Neural cell (in vitro differentiated cells): ENCODE results near the gene DLX6. TPM values are rescaled to one million over a fixed set of nuclear protein-coding genes. Genes with fewer than 3 reads are reported as not detected.

Source experiments
- H2AFZ ChIP-seq: fragments of 200-600, 300-800 bp; sonication (generic), shearing (Covaris generic); 2 replicates; pipeline ENCODE4 v1.6.0; 2014; ENCODE audit warnings: low read depth, mild to moderate bottlenecking, antibody characterized with exemption, low read length, moderate library complexity
- H3F3A ChIP-seq: fragments of 200-600 bp; shearing (Covaris generic); 2 replicates; pipeline ENCODE4 v1.6.1; 2016; ENCODE audit warnings: mild to moderate bottlenecking, moderate library complexity, mixed read lengths, antibody characterized with exemption, low read length; ENCODE audit not compliant: insufficient read depth, poor library complexity, severe bottlenecking
- H3K27ac ChIP-seq: fragments of 200-600, 300-800 bp; sonication (generic), shearing (Covaris generic); 2 replicates; pipeline ENCODE4 v1.5.1; 2014; ENCODE audit warnings: mild to moderate bottlenecking, low read length, moderate library complexity
- H3K27me3 ChIP-seq: fragments of 300-800, 200-600 bp; sonication (generic), shearing (Covaris generic); 2 replicates; pipeline ENCODE4 v1.6.0; 2014; ENCODE audit warnings: mild to moderate bottlenecking, low read depth, low read length, moderate library complexity; ENCODE audit not compliant: insufficient read depth
- H3K36me3 ChIP-seq: fragments of 300-800, 200-600 bp; sonication (generic), shearing (Covaris generic); 2 replicates; pipeline ENCODE4 v1.5.1; 2014; ENCODE audit warnings: mild to moderate bottlenecking, antibody characterized with exemption, low read length, moderate library complexity; ENCODE audit not compliant: insufficient read depth
- H3K4me2 ChIP-seq: fragments of 300-800, 200-600 bp; sonication (generic), shearing (Covaris generic); 2 replicates; pipeline ENCODE4 v1.6.0; 2014; ENCODE audit warnings: mild to moderate bottlenecking, low read length
- H3K4me3 ChIP-seq: fragments of 300-800, 200-600 bp; sonication (generic), shearing (Covaris generic); 2 replicates; pipeline ENCODE4 v1.5.1; 2014; ENCODE audit warnings: mild to moderate bottlenecking, low read length, moderate library complexity
- H3K79me2 ChIP-seq: fragments of 200-600 bp; shearing (Covaris generic); replicated peaks from 2 replicates; pipeline ENCODE4 v1.6.0; 2014; ENCODE audit warnings: mild to moderate bottlenecking, low read length, moderate library complexity; ENCODE audit not compliant: insufficient read depth
- H3K9ac ChIP-seq: fragments of 300-800, 200-600 bp; sonication (generic), shearing (Covaris generic); 2 replicates; pipeline ENCODE4 v1.6.1; 2016; ENCODE audit warnings: mild to moderate bottlenecking, low read length, mixed read lengths
- H3K9me2 ChIP-seq: fragments of 200-600 bp; shearing (Covaris generic); 2 replicates; pipeline ENCODE4 v1.6.1; 2016; ENCODE audit warnings: mild to moderate bottlenecking, low read length, mixed read lengths; ENCODE audit not compliant: insufficient read depth
- H3K9me3 ChIP-seq: fragments of 200-600, 300-800 bp; sonication (generic), shearing (Covaris generic); 2 replicates; pipeline ENCODE4 v1.6.1; 2016; ENCODE audit warnings: mild to moderate bottlenecking, mixed run types, low read length, moderate library complexity, mixed read lengths
- H4K20me1 ChIP-seq: fragments of 200-600 bp; shearing (Covaris generic); 2 replicates; pipeline ENCODE4 v1.6.1; 2016; ENCODE audit warnings: mild to moderate bottlenecking, mixed run types; ENCODE audit not compliant: insufficient read depth
- CTCF ChIP-seq: fragments of 450-650 bp; IDR thresholded peaks from 2 replicates; pipeline ENCODE4 v1.5.1; 2014; ENCODE audit warnings: antibody characterized with exemption, mild to moderate bottlenecking, moderate library complexity; ENCODE audit not compliant: poor library complexity, severe bottlenecking
- EP300 ChIP-seq: fragments of 450-650 bp; conservative IDR thresholded peaks from 2 replicates; pipeline ENCODE4 v1.6.1; 2014; ENCODE audit warnings: antibody characterized with exemption, mild to moderate bottlenecking, moderate library complexity; ENCODE audit not compliant: poor library complexity, severe bottlenecking
- EZH2 ChIP-seq: fragments of 200-600, 300-800 bp; shearing (Covaris generic), sonication (generic); IDR thresholded peaks from 2 replicates; pipeline ENCODE4 v1.6.1; 2014; ENCODE audit warnings: antibody characterized with exemption, low read length, borderline replicate concordance, mild to moderate bottlenecking; ENCODE audit not compliant: insufficient read depth, poor library complexity, severe bottlenecking
- MXI1 ChIP-seq: fragments of 450-650 bp; conservative IDR thresholded peaks from 2 replicates; pipeline ENCODE4 v1.6.1; 2014; ENCODE audit warnings: antibody characterized with exemption, mild to moderate bottlenecking; ENCODE audit not compliant: poor library complexity, severe bottlenecking
- POLR2AphosphoS5 ChIP-seq: IDR thresholded peaks from 2 replicates; pipeline ENCODE4 v1.6.1; 2012
- RAD21 ChIP-seq: fragments of 450-650 bp; conservative IDR thresholded peaks from 2 replicates; pipeline ENCODE4 v1.6.1; 2014; ENCODE audit warnings: antibody characterized with exemption, mild to moderate bottlenecking, moderate library complexity
- REST ChIP-seq: IDR thresholded peaks from 2 replicates; pipeline ENCODE4 v1.6.1; 2012; ENCODE audit warnings: borderline replicate concordance
- SMC3 ChIP-seq: fragments of 450-650 bp; conservative IDR thresholded peaks from 2 replicates; pipeline ENCODE4 v1.6.1; 2014; ENCODE audit warnings: antibody characterized with exemption, mild to moderate bottlenecking, moderate library complexity; ENCODE audit not compliant: poor library complexity
- TAF1 ChIP-seq: IDR thresholded peaks from 2 replicates; pipeline ENCODE4 v1.6.1; 2012; ENCODE audit warnings: low read depth
- polyA plus RNA-seq: library from polyadenylated mRNA; depleted of rRNA; stranded (reverse); fragments of >200 nt; gene quantifications from 2 replicates; pipeline ENCODE4 v1.2.3, GENCODE V29; 2014

The DLX6 gene
- polyA plus RNA-seq, 1 donor from 2014 or later: 58.8 TPM

- no peaks in the 10 kb centered on the region for H4K20me1 ChIP-seq
- H3K9ac ChIP-seq: no peak overlapping the region
- H3F3A ChIP-seq: peaks cover 3% of the 10 kb centered on the region
- no peak overlapping the region for H3K4me3 ChIP-seq
- H3K36me3 ChIP-seq: peaks cover 4% of the 10 kb centered on the region
- no peaks in the 10 kb centered on the region for H3K9me2 ChIP-seq
- H3K79me2 ChIP-seq: peaks cover 83% of the 10 kb centered on the region
- no peaks in the 10 kb centered on the region for H3K9me3 ChIP-seq
- H3K27me3 ChIP-seq: no peaks in the 10 kb centered on the region
- TF ChIP-seq POLR2AphosphoS5 (no peak), EZH2 (no peak), REST (no peak), TAF1 (no peak), EP300 (no peak), SMC3 (no peak), MXI1 (no peak), RAD21 (no peak), CTCF (no peak)
- no peak overlapping the region for H3K27ac ChIP-seq
- H3K4me2 ChIP-seq: no peak overlapping the region
- no peak overlapping the region for H2AFZ ChIP-seq
These were observed 25.6 kb upstream of the DLX6 start for GRCh38 chr7:96979551-96980276.

- Histone ChIP-seq H3K9ac (no peak overlapping the region), H3K27ac (no peak overlapping the region), H4K20me1 (no peaks in the 10 kb centered on the region), H3K27me3 (no peaks in the 10 kb centered on the region), H3K79me2 (peaks cover 99% of the 10 kb centered on the region), H2AFZ (no peak overlapping the region), H3F3A (no peaks in the 10 kb centered on the region), H3K4me2 (no peak overlapping the region), H3K9me2 (no peaks in the 10 kb centered on the region), H3K9me3 (no peaks in the 10 kb centered on the region), H3K4me3 (no peak overlapping the region), H3K36me3 (peaks cover 4% of the 10 kb centered on the region)
- TF ChIP-seq RAD21 (no peak), EZH2 (no peak), CTCF (no peak), MXI1 (no peak), REST (no peak), POLR2AphosphoS5 (no peak), SMC3 (no peak), TAF1 (no peak), EP300 (no peak)
These were observed 22.8 kb upstream of the DLX6 start for GRCh38 chr7:96982586-96982985.
